Rectal smooth muscle tissue (tissue), 1 donor: ENCODE data around the gene TPBG.
A peak's percentile ranks its signal among the peaks of the same experiment; 100 is the strongest.

Experiments
- H3K27ac ChIP-seq: one replicate; pipeline ENCODE4 v1.7.0; 2013; ENCODE audit warnings: low read depth, low read length, inconsistent platforms
- H3K27me3 ChIP-seq: one replicate; pipeline ENCODE4 v1.7.0; 2013; ENCODE audit warnings: low read length; ENCODE audit not compliant: control insufficient read depth, insufficient read depth
- H3K36me3 ChIP-seq: one replicate; pipeline ENCODE4 v1.7.0; 2013; ENCODE audit warnings: low read length; ENCODE audit not compliant: control insufficient read depth, insufficient read depth
- H3K4me1 ChIP-seq: one replicate; pipeline ENCODE4 v1.7.0; 2013; ENCODE audit warnings: low read length; ENCODE audit not compliant: control insufficient read depth, insufficient read depth
- H3K4me3 ChIP-seq: one replicate; pipeline ENCODE4 v1.7.0; 2013; ENCODE audit warnings: low read length
- H3K9ac ChIP-seq: one replicate; pipeline ENCODE4 v1.7.0; 2013; ENCODE audit warnings: low read length

The TPBG gene

GRCh38 chr6:82363428-82364086, at the start of gene TPBG:
TSS of gene TPBG (plus strand) at chr6:82363817. CDS start at chr6:82364962, 1,145 bp downstream.
- no peak within 1 kb of the TSS for H3K9ac ChIP-seq
- H3K4me3 ChIP-seq, result peak within 1 kb of the TSS; percentile 86
- H3K27me3 ChIP-seq, result peaks cover 3% of the 10 kb centered on the region
- H3K36me3 ChIP-seq, result no peaks in the 10 kb centered on the region
- H3K4me1 ChIP-seq, result no peaks in the 10 kb centered on the region
- peak within 1 kb of the TSS; percentile 74 for H3K27ac ChIP-seq

- Histone ChIP-seq H3K4me3 (no peak overlapping the region), H3K4me1 (no peaks in the 10 kb centered on the region), H3K27ac (no peak overlapping the region), H3K36me3 (no peaks in the 10 kb centered on the region), H3K27me3 (no peaks in the 10 kb centered on the region), H3K9ac (no peak overlapping the region)
Observed at GRCh38 chr6:82322386-82322785, 41.2 kb upstream of the TPBG start.

- no peak overlapping the region for H3K27ac ChIP-seq
- H3K27me3 ChIP-seq, result no peaks in the 10 kb centered on the region
- no peaks in the 10 kb centered on the region for H3K36me3 ChIP-seq
- no peak overlapping the region for H3K4me3 ChIP-seq
- no peaks in the 10 kb centered on the region for H3K4me1 ChIP-seq
- H3K9ac ChIP-seq, result no peak overlapping the region
Observed at GRCh38 chr6:82329766-82330165, 33.9 kb upstream of the TPBG start.

GRCh38 chr6:82330171-82330804, 33.3 kb upstream of the TPBG start:
- Histone ChIP-seq H3K4me3 (no peak overlapping the region), H3K4me1 (no peaks in the 10 kb centered on the region), H3K27ac (no peak overlapping the region), H3K36me3 (no peaks in the 10 kb centered on the region), H3K27me3 (no peaks in the 10 kb centered on the region), H3K9ac (no peak overlapping the region)

- Histone ChIP-seq H3K27me3 (no peaks in the 10 kb centered on the region), H3K9ac (no peak overlapping the region), H3K36me3 (no peaks in the 10 kb centered on the region), H3K27ac (no peak overlapping the region), H3K4me1 (no peaks in the 10 kb centered on the region), H3K4me3 (no peak overlapping the region)
Observed at GRCh38 chr6:82331031-82331773, 32.4 kb upstream of the TPBG start.

- no peaks in the 10 kb centered on the region for H3K27me3 ChIP-seq
- no peaks in the 10 kb centered on the region for H3K36me3 ChIP-seq
- H3K4me1 ChIP-seq, result no peaks in the 10 kb centered on the region
- H3K9ac ChIP-seq, result no peak overlapping the region
- H3K4me3 ChIP-seq, result no peak overlapping the region
- H3K27ac ChIP-seq, result no peak overlapping the region
Observed at GRCh38 chr6:82333781-82334180, 29.8 kb upstream of the TPBG start.

- H3K4me1 ChIP-seq, result no peaks in the 10 kb centered on the region
- H3K27ac ChIP-seq, result no peak overlapping the region
- no peaks in the 10 kb centered on the region for H3K27me3 ChIP-seq
- no peak overlapping the region for H3K9ac ChIP-seq
- H3K4me3 ChIP-seq, result no peak overlapping the region
- H3K36me3 ChIP-seq, result no peaks in the 10 kb centered on the region
Observed at GRCh38 chr6:82337688-82338257, 25.8 kb upstream of the TPBG start.

GRCh38 chr6:82348130-82348529, 15.5 kb upstream of the TPBG start:
- Histone ChIP-seq H3K27me3 (no peaks in the 10 kb centered on the region), H3K4me3 (no peak overlapping the region), H3K9ac (no peak overlapping the region), H3K27ac (no peak overlapping the region), H3K4me1 (no peaks in the 10 kb centered on the region), H3K36me3 (no peaks in the 10 kb centered on the region)

GRCh38 chr6:82353848-82354247, 9.8 kb upstream of the TPBG start:
- Histone ChIP-seq H3K9ac (no peak overlapping the region), H3K27ac (no peak overlapping the region), H3K4me1 (no peaks in the 10 kb centered on the region), H3K27me3 (no peaks in the 10 kb centered on the region), H3K4me3 (no peak overlapping the region), H3K36me3 (no peaks in the 10 kb centered on the region)

- H3K36me3 ChIP-seq, result no peaks in the 10 kb centered on the region
- no peak overlapping the region for H3K4me3 ChIP-seq
- no peak overlapping the region for H3K27ac ChIP-seq
- no peak overlapping the region for H3K9ac ChIP-seq
- no peaks in the 10 kb centered on the region for H3K4me1 ChIP-seq
- peaks cover 3% of the 10 kb centered on the region for H3K27me3 ChIP-seq
Observed at GRCh38 chr6:82360552-82360951, 3.1 kb upstream of the TPBG start.

GRCh38 chr6:82361631-82362030, 2.0 kb upstream of the TPBG start:
- Histone ChIP-seq H3K36me3 (no peaks in the 10 kb centered on the region), H3K4me3 (no peak overlapping the region), H3K27ac (no peak overlapping the region), H3K27me3 (peaks cover 3% of the 10 kb centered on the region), H3K9ac (no peak overlapping the region), H3K4me1 (no peaks in the 10 kb centered on the region)

- no peak overlapping the region for H3K4me3 ChIP-seq
- peaks cover 3% of the 10 kb centered on the region for H3K27me3 ChIP-seq
- no peaks in the 10 kb centered on the region for H3K4me1 ChIP-seq
- no peak overlapping the region for H3K9ac ChIP-seq
- H3K27ac ChIP-seq, result no peak overlapping the region
- no peaks in the 10 kb centered on the region for H3K36me3 ChIP-seq
Observed at GRCh38 chr6:82362144-82362543, 1.5 kb upstream of the TPBG start.
